Thoracic aorta (tissue), 2 donors: Measurements from ENCODE around the gene ZNF530. TPM values are rescaled to one million over a fixed set of nuclear protein-coding genes. Genes with fewer than 3 reads are reported as not detected.
A peak's percentile ranks its signal among the peaks of the same experiment; 100 is the strongest.

Experiments used
- ATAC-seq: fragments of 150-250 bp; one replicate; pipeline ENCODE4 v1.8.0; 2017; ENCODE audit warnings: low read depth; ENCODE audit not compliant: insufficient number of reproducible peaks, low FRiP score
- DNase-seq: peaks from one replicate; pipeline ENCODE4 v3.0.0-alpha.2; 2020; ENCODE audit warnings: low spot score
- H3K27ac ChIP-seq, 2 donors: fragments of 200-600 bp; sonication (generic); 1 replicate in 1 of 2; 2 replicates in 1 of 2; pipeline ENCODE4 v1.5.1; 2016; ENCODE audit warnings: mild to moderate bottlenecking in 2 of 2, moderate library complexity in 2 of 2
- H3K27me3 ChIP-seq: fragments of 200-600 bp; sonication (generic); replicated peaks from 2 replicates; pipeline ENCODE4 v1.6.0; 2016; ENCODE audit warnings: mild to moderate bottlenecking; ENCODE audit not compliant: insufficient read depth
- H3K36me3 ChIP-seq: fragments of 200-600 bp; sonication (generic); one replicate; pipeline ENCODE4 v1.5.1; 2016
- H3K4me1 ChIP-seq, 2 donors: fragments of 200-600 bp; sonication (generic); 1 replicate in 1 of 2; 2 replicates in 1 of 2; pipeline versions ENCODE4 v1.5.1 to v1.6.0; 2016; ENCODE audit warnings: low read depth in 2 of 2, mild to moderate bottlenecking in 1 of 2; ENCODE audit not compliant: control insufficient read depth in 1 of 2
- H3K4me3 ChIP-seq: fragments of 200-600 bp; sonication (generic); 2 replicates; pipeline ENCODE4 v1.5.1; 2016; ENCODE audit warnings: mild to moderate bottlenecking
- H3K9me3 ChIP-seq: fragments of 200-600 bp; sonication (generic); 2 replicates; pipeline ENCODE4 v1.5.1; 2016
- CTCF ChIP-seq: fragments of 200-600 bp; sonication (generic); IDR thresholded peaks from one replicate; pipeline ENCODE4 v1.5.1; 2019; ENCODE audit warnings: antibody characterized with exemption
- total RNA-seq, 2 donors: library from RNA; depleted of rRNA; stranded (reverse); fragments of >200 nt; gene quantifications; one replicate each; pipeline versions ENCODE4 v1.1.0 to v1.2.3, GENCODE V29; 2016

Gene ZNF530
- total RNA-seq, 2 donors from 2014 or later: 3.8 to 7.4 TPM

GRCh38 chr19:57615346-57615745, 15.7 kb downstream of the ZNF530 start:
- peaks cover 49% of the 10 kb centered on the region for H3K36me3 ChIP-seq
- H3K4me3 ChIP-seq: peak overlapping the region; percentile 75
- H3K27ac ChIP-seq: no peak overlapping the region
- no peak for ATAC-seq
- DNase-seq: no peak
- H3K27me3 ChIP-seq: no peaks in the 10 kb centered on the region
- peaks cover 0 to 10% of the 10 kb centered on the region in 2 donors for H3K4me1 ChIP-seq
- TF ChIP-seq CTCF: no peak
- H3K9me3 ChIP-seq: peaks cover 55% of the 10 kb centered on the region

- no peak for ATAC-seq
- H3K27ac ChIP-seq: no peak overlapping the region
- DNase-seq: no peak
- H3K4me3 ChIP-seq: peak overlapping the region; percentile 0
- no peaks in the 10 kb centered on the region for H3K4me1 ChIP-seq
- H3K27me3 ChIP-seq: no peaks in the 10 kb centered on the region
- TF ChIP-seq CTCF: no peak
- peaks cover 80% of the 10 kb centered on the region for H3K36me3 ChIP-seq
- H3K9me3 ChIP-seq: peaks cover 100% of the 10 kb centered on the region
These were observed 21.1 kb downstream of the ZNF530 start for GRCh38 chr19:57620673-57621348.

- H3K4me1 ChIP-seq: no peaks in the 10 kb centered on the region
- H3K4me3 ChIP-seq: no peak overlapping the region
- ATAC-seq (no peak), DNase-seq (no peak)
- peaks cover 97% of the 10 kb centered on the region for H3K9me3 ChIP-seq
- no peak overlapping the region for H3K27ac ChIP-seq
- H3K27me3 ChIP-seq: no peaks in the 10 kb centered on the region
- peaks cover 60% of the 10 kb centered on the region for H3K36me3 ChIP-seq
- no peak for TF ChIP-seq CTCF
These were observed 23.4 kb downstream of the ZNF530 start for GRCh38 chr19:57623091-57623490.

GRCh38 chr19:57632987-57633831, 33.5 kb downstream of the ZNF530 start, which contains the start of gene ZNF211:
Gene ZNF211, plus strand, starts transcription at chr19:57633168. Its CDS starts 179 bp downstream, at chr19:57633347.
- DNase-seq (peak; percentile 64), ATAC-seq (peak; percentile 99)
- Histone ChIP-seq H3K9me3 (peaks cover 32% of the 10 kb centered on the region), H3K36me3 (peaks cover 19% of the 10 kb centered on the region), H3K4me1 (peaks cover 0 to 7% of the 10 kb centered on the region in 2 donors), H3K4me3 (peak within 1 kb of the TSS; percentile 91), H3K27ac (peak within 1 kb of the TSS in 1 of 2 donors; percentile 58), H3K27me3 (no peaks in the 10 kb centered on the region)
- TF ChIP-seq CTCF: no peak

GRCh38 chr19:57633832-57634131, 34.1 kb downstream of the ZNF530 start:
- Histone ChIP-seq H3K27me3 (no peaks in the 10 kb centered on the region), H3K4me1 (peaks cover 0 to 7% of the 10 kb centered on the region in 2 donors), H3K27ac (no peak overlapping the region), H3K9me3 (peaks cover 38% of the 10 kb centered on the region), H3K36me3 (peaks cover 19% of the 10 kb centered on the region), H3K4me3 (peak overlapping the region; percentile 91)
- TF ChIP-seq CTCF: no peak
- DNase-seq (no peak), ATAC-seq (no peak)
